Measurements from ENCODE around the gene PPP1R27.
"Not testable (repeated sequence)": the region's sequence is repeated elsewhere in the genome, so short reads cannot be mapped to it uniquely, and the experiment has no call there.

The PPP1R27 gene

DNA sequence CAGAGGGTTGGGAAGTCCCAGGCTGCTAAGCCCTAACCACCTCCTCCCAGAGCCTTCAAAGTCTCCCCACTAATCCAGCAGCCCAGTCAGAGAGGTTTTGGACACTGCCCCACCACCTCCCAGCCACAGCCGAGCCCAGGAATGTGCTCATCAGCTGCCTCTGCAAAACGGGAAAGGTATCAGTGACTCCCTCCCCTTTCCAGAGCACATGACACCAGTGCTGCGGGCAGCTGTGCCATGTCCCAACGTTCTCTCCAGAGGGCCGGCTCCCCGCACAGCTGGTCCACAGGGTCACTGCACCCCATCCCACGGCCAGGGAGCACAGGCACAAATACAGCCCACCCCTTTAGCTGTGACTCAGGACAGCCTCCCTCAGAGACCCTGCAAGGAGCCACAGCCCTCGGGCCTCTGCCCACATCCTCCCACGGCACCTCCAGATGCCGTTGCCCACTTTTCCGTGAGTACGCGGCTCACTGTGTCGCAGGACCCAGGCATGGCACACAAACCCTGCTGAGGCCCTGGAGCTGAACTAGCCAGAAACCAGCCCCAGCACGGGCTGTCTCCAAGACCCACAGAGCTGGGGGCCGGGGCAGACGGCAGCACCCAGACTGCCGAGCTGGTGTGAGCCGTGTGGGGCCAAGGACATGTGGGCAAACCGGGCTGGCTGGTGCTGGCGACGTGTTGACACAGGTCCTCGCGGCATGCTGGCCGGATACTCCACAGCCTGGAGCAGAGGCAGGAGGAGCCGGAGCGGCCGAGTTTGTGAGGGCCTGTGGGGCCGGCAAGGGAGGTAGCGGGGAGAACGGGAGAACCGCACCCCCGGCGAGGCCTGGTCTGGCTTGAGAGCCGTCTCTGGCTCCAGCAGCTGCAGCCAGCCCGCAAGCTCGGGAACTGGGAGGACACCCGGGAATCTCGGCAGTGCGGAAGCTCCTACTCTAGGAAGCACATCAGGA, 6.3 kb upstream of the PPP1R27 start:
- no peak for DNase-seq

DNA sequence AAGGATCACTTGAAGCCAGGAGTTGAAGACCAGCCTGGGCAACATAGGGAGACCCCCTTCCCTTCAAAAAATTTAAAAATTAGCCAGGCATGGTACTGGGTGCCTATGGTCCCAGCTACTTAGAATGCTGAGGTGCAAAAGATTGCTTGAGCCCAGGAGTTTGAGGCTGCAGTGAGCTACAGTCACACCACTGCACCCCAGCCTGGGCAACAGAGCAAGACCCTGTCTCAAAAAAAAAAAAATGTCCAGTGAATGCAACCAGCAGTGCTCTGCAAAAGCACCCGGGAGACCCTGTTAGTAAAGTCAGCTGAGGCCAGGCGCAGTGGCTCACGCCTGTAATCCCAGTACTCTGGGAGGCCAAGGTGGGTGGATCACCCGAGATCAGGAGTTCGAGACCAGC, 5.2 kb upstream of the PPP1R27 start:
- DNase-seq = not testable (repeated sequence)

- no peak for DNase-seq
Observed at GRCh38 chr17:81839301-81839700, 4.5 kb upstream of the PPP1R27 start.

DNA sequence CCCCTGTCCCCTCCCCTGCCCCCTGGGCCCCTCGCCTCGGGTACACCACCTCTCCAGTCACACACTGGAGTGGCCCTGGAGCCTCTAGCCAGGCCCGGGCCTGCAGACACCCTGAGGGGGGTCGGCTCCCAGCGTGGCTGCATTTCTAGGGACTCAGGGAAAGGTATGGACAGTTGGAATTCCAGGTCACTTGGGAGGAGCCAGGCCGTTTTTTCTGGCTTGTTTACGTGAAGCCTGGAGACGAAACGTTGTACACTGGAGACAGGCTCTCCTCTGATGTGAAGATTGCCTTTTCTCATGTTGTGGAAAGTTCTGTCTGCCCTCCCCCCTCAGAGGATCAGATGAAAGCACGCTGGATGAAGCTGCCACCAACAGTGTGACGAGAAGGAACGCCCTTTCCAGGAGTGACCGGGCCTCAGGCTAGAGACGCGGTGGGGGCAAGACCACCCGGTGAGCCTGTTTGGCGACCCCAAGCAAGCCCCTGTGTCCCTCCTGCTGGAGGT, 4.0 kb upstream of the PPP1R27 start:
- DNase-seq = no peak

- DNase-seq = no peak
Observed at GRCh38 chr17:81837641-81838040, 2.8 kb upstream of the PPP1R27 start.

GRCh38 chr17:81833921-81834830, 674 bp downstream of the PPP1R27 start:
- no peak for DNase-seq

DNA sequence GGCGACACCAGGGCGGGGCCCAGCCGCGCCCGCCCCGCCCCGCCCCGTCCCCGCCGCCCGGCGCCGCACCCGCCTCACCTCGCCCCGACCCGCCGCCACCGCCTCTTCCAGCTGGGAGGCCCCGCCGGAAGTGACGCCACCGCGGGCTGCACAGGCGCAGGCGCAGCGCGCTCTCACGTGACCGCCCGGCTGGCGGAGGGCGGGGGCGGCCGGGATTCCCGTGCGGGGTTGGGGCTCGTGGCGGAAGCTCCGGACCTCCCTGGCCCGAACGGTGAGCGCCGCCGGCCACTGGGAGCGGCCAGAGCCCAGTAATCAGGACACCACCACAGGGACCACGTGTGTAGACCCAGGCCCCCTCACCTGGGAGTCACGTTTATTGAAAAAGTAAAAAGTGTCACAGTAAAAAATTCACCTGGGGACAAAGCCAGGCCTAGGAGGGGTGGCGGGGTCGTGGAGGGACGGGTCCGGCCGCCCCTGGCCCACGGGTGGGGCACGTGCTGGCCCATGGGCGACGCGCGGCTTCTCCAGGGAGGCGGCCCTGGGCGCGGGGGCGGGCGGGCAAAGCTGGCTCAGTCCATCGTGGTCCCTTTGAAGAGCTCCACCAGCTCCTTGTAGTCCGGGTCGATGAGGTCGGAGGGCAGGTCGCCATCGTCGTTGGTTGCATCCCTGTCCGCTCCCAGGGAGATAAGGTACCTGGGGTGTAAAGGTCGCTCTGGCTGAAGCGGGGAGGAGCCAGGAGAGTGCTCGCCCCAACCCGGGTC, 1.5 kb downstream of the PPP1R27 start, which contains the start of gene MCRIP1:
TSS of gene MCRIP1 (minus strand) at position 132 of the 761 bp plus-strand sequence. CDS start 8,785 bp downstream, outside the sequence.
- DNase-seq = peak; percentile 73

DNA sequence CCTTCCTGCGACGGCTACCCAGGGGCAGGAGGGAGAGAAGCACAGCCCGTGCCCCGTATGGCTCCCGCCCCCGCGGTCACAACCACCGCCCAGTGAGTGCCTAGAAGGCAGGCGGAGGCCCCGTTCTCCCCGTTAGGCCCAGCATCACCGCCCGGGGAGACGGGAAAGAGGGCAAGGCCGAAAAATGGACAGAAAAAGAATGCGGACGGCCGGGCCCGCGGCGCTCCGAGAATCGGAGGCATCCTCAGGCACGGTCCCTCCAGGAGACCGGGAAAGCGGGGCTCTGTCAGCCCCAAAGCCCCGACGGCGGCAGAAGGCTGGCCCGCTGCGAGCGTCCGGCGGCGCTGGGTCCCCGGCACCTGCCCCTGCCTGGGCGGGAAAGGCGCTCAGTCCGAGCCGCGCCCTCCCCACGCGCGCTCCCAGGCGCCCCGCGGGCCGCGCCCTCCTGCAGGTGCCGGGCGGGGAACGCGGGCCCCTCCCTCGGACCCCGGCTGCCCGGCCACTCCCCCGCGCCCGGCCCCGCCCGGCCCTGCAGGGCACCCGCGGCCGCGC, 2.2 kb downstream of the PPP1R27 start:
- no peak for DNase-seq

GRCh38 chr17:81831957-81832607, 2.8 kb downstream of the PPP1R27 start:
- no peak for DNase-seq

- DNase-seq = no peak
Observed at GRCh38 chr17:81831563-81831956, 3.3 kb downstream of the PPP1R27 start.

DNA sequence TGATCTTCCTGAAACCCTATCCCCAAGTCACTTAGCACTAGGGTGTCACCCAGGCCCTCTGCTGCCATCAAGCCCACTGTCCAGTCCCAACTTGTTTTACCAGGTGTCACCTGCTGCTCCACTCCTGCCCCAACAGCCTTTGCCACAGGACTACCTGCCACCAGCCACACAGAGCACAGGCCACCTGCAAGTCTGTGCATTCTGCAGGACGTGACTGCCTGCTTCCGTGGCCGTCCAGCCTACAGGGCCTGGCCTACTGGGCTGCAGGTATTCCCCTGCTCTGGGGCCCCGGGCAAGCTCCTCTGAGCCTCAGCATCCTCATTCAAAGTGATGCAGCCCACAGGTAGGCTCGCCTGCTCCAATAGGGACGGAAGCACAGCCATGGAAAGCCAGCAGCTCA, 5.0 kb downstream of the PPP1R27 start:
- no peak for DNase-seq

- DNase-seq = no peak
Observed at GRCh38 chr17:81828656-81829055, 6.2 kb downstream of the PPP1R27 start.

DNA sequence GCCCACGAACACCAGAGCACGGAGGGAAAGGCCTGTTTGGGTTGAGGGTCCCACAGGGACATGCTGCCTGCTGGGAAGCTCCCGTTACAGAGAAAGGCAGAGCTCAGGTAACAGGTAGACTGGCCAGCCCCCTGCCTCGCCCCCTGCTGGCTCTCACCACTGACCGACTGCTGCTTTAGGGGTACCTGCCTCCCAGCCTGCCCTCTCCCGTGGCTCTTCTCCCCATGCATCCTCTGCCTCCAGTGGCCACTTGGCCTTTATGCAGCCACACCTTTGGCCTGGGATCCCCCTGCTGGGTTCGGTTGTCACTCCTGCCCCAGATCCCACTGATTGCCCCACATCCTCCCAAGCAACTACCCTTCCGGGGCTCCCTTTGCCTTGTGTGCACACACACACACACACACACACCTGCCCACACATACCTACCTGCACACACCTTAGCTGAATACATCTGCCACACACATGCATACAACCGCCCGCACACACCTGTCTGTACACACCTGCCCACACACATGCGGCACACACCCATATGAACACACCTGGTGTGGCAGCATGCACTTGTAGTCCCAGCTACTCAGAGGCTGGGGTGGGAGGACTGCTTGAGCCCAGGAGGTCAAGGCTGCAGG, 8.9 kb downstream of the PPP1R27 start:
- no peak for DNase-seq

DNA sequence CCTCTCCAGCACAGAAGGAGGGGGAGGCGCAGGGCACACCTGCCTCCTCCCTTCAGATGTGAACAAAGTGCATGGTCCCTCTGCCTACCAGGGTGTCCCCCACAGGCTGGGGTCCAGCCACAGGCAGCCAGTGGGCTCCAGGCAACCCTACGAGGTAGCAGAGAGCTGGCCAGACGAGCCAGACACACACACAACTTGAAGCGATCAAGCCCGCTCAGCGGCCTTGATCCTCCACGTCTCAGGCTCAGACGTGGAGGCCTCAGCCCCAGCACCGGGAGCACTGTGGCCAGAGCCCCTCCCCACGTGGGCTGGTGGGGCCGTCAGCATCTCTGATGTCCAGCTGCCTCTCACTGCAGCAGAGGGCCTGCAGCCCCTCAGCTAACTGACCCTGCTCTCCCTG, 10.3 kb downstream of the PPP1R27 start:
- no peak for DNase-seq

- no peak for DNase-seq
Observed at GRCh38 chr17:81823820-81824550, 10.9 kb downstream of the PPP1R27 start.

GRCh38 chr17:81822996-81823819, 11.6 kb downstream of the PPP1R27 start:
- DNase-seq = no peak

DNA sequence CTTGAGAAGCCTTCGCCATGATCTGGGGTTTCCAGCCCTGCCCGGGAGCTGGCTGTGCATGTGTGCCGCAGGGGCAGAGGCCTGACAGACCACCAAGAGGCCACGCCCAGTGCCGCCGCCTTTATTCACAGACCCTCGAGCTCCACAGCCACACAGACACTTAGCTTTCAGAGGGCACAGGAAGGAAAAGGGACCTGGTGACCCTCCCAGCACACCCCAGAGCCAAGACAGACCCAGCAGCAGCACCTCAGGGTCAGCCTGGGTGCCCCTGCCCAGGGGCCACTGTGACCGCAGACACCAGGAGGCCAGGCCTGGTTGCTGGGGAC, 12.6 kb downstream of the PPP1R27 start:
- no peak for DNase-seq

DNA sequence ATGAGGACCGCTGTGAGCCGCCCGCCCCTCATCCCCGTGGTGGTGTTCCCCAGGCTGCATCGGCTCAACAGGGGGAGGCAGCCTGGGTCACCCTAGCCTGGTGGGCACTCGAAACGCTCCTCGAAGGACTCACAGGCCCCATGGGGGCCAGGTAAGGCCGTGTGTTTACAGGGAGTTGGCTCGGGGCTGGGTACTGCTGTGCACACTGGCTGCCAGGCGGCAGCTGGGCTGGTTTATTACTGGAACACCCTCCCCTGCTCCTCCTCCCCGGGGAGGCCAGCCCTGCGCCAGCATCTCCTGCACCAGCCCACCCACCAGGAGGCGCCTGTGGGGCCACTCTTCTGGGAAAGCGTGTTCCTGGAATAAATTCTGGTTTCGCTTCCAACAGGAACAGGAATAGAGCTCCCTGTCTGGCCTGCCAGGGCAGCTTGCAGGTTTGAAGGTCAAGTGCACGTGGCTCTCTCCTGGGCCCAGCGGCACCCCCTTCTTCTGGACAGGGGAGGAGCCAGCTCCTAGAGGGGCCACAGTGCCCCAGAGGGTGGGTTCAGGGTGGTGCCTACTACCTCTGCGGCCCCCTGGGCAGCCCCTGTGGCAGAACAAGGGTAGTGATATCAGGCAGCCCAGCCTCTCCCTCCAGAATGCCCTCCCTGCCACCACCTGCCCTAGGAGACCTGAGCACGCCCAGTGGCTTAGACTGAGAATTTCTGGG, 13.1 kb downstream of the PPP1R27 start:
- peak; percentile 84 for DNase-seq

- DNase-seq = no peak
Observed at GRCh38 chr17:81821147-81821546, 13.7 kb downstream of the PPP1R27 start.

Data from DMS 273 treated with DMSO at 0.1 percent for 48 hours (cell line).